Upper lobe of left lung (tissue), 4 donors: ENCODE data around the gene HAUS5.

Source experiments
- CTCF ChIP-seq, 6 experiments: fragments of 450-650 bp in 4 of 6; fragments of 200-600 bp in 2 of 6; sonication (generic) in 2 of 6; IDR thresholded peaks; one replicate each; pipeline ENCODE4 v1.5.1; 2016 to 2019; ENCODE audit warnings: antibody characterized with exemption in 6 of 6
- EP300 ChIP-seq, 4 donors: sonication (generic); formaldehyde crosslinking; IDR thresholded peaks; one replicate each; pipeline ENCODE4 v1.5.1; 2017; ENCODE audit warnings: antibody characterized with exemption in 4 of 4, control low read depth in 2 of 4
- POLR2A ChIP-seq, 4 donors: fragments of 450-650 bp; IDR thresholded peaks; one replicate each; pipeline ENCODE4 v1.5.1; 2016 to 2017; ENCODE audit warnings: antibody characterized with exemption in 4 of 4, mild to moderate bottlenecking in 2 of 4

GRCh38 chr19:35663981-35664380 lies 51.4 kb downstream of the HAUS5 start:
- TF ChIP-seq POLR2A (IDR thresholded peaks at IDR 0.05) (no peak), CTCF (IDR thresholded peaks at IDR 0.05) (no peak), EP300 (IDR thresholded peaks at IDR 0.05) (no peak)
